ENCODE data around the gene SUOX.

DNA sequence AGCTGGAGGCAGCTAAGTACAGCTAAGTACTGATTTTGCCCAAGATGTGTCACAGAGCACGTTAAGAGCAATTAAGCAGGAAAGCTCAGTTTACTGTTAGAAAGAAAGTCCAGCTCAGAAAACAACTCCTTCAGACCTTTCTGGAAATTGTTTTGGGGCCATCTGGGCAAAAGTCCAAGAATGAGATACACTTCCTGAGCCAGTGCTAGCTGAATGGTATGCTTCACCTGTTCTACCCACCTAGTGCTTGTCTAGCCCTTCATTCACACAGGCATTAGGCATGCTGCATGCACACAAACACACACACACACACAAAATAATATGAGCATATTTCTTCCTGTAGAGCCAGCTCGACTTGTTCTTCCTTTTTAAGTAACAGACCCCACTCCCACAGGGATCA lies 17.1 kb downstream of the SUOX start:
- TF ChIP-seq, protein P1, sequence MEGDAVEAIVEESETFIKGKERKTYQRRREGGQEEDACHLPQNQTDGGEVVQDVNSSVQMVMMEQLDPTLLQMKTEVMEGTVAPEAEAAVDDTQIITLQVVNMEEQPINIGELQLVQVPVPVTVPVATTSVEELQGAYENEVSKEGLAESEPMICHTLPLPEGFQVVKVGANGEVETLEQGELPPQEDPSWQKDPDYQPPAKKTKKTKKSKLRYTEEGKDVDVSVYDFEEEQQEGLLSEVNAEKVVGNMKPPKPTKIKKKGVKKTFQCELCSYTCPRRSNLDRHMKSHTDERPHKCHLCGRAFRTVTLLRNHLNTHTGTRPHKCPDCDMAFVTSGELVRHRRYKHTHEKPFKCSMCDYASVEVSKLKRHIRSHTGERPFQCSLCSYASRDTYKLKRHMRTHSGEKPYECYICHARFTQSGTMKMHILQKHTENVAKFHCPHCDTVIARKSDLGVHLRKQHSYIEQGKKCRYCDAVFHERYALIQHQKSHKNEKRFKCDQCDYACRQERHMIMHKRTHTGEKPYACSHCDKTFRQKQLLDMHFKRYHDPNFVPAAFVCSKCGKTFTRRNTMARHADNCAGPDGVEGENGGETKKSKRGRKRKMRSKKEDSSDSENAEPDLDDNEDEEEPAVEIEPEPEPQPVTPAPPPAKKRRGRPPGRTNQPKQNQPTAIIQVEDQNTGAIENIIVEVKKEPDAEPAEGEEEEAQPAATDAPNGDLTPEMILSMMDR (IDR thresholded peaks at IDR 0.05; ENCODE audit: poor library complexity, severe bottlenecking): no peak
- TF ChIP-seq SMC3 (conservative IDR thresholded peaks at IDR 0.05; ENCODE audit: poor library complexity) (no peak), POLR2AphosphoS5 (IDR thresholded peaks at IDR 0.05) (no peak), EZH2 (IDR thresholded peaks at IDR 0.05; ENCODE audit: borderline replicate concordance, insufficient read depth, low read length, poor library complexity, severe bottlenecking) (no peak), RAD21 (conservative IDR thresholded peaks at IDR 0.05) (no peak), TAF1 (IDR thresholded peaks at IDR 0.05; ENCODE audit: low read depth) (no peak), MXI1 (conservative IDR thresholded peaks at IDR 0.05; ENCODE audit: poor library complexity, severe bottlenecking) (no peak)
